PC-9 (cell line): ENCODE measurements around the gene CDH12.

Source experiments
- EZH2 ChIP-seq: fragments of 200-600 bp; sonication (generic); IDR thresholded peaks from 2 replicates; pipeline ENCODE4 v1.8.0; 2017; ENCODE audit warnings: antibody characterized with exemption, low read depth
- TF ChIP-seq, protein P1 (sequence below): fragments of 200-600 bp; sonication (generic); conservative IDR thresholded peaks from 2 replicates; pipeline ENCODE4 v1.6.1; 2017; ENCODE audit warnings: mixed run types, antibody characterized with exemption, mild to moderate bottlenecking, moderate library complexity

DNA sequence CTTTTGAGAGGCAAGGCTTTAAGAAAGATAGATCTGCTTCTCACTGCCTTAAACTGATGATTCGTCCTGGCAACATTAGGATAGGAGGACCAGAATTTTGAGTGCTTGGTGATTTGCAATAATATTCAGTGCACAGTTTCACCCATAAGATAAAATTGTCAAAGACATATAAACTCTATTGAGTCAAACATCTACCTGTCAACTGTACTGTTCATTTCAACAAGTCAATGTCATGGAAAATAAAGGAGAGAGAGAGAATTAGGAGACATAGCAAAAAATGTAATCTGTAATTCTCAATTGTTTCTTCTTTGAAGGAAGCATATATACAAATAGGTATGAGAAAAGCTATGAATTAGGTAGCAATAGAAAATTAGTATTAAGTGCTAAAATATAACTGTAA is 237.2 kb downstream of the CDH12 start:
- TF ChIP-seq, protein P1, sequence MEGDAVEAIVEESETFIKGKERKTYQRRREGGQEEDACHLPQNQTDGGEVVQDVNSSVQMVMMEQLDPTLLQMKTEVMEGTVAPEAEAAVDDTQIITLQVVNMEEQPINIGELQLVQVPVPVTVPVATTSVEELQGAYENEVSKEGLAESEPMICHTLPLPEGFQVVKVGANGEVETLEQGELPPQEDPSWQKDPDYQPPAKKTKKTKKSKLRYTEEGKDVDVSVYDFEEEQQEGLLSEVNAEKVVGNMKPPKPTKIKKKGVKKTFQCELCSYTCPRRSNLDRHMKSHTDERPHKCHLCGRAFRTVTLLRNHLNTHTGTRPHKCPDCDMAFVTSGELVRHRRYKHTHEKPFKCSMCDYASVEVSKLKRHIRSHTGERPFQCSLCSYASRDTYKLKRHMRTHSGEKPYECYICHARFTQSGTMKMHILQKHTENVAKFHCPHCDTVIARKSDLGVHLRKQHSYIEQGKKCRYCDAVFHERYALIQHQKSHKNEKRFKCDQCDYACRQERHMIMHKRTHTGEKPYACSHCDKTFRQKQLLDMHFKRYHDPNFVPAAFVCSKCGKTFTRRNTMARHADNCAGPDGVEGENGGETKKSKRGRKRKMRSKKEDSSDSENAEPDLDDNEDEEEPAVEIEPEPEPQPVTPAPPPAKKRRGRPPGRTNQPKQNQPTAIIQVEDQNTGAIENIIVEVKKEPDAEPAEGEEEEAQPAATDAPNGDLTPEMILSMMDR: no peak
- TF ChIP-seq EZH2: no peak
